ENCODE results near the gene SDHC.
"Not testable (repeated sequence)": the region's sequence is repeated elsewhere in the genome, so short reads cannot be mapped to it uniquely, and the experiment has no call there.

The SDHC gene

GRCh38 chr1:161388639-161389038 lies 74.5 kb downstream of the SDHC start:
- DNase-seq (ENCODE audit: low read depth): no peak

DNA sequence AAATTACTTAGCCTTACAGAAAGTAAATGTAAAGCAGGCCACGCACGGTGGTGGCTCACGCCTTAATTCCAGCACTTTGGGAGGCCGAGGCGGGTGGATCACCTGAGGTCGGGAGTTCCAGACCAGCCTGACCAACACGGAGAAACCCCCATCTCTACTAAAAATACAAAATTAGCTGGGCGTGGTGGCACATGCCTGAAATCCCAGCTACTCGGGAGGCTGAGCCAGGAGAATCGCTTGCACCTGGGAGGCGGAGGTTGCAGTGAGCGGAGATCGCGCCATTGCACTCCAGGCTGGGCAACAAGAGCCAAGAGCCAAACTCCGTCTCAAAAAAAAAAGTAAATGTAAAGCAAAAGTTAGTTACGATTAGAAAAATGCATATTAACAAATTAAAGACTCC lies 75.0 kb downstream of the SDHC start:
- not testable (repeated sequence) for DNase-seq (ENCODE audit: low read depth)

- peak; percentile 93 for DNase-seq (ENCODE audit: low read depth)
Measured at GRCh38 chr1:161389691-161390558, 75.7 kb downstream of the SDHC start.

DNA sequence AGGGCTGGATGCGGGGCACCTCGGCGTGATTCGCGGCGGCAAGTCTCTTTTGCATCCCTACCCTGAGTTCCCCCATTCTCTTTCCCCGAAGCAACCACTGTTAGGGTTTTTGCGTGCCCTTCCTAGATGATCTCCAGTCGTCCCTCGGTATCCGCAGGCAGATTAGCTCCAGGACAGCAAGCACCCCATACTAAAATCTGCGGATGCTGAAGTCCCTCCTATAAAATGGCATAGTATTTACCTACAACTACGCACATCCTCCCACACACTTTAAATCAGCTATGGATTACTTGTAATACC lies 76.3 kb downstream of the SDHC start:
- DNase-seq (ENCODE audit: low read depth): no peak

DNA sequence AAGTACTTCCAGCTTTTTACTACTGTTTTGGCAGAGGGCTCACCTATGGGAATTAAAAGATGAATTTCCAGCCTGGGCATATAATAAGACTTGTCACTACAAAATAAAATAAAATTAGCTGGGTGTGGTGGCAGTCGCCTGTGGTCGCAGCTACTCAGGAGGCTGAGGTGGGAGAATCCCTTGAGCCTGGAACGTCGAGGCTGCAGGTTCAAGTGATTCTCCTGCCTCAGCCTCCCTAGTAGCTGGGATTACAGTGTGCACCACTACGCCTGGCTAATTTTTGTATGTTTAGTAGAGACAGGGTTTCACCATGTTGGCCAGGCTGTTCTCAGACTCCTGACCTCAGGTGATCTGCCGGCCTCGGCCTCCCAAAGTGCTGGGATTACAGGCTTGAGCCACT lies 77.0 kb downstream of the SDHC start:
- not testable (repeated sequence) for DNase-seq (ENCODE audit: low read depth)

DNA sequence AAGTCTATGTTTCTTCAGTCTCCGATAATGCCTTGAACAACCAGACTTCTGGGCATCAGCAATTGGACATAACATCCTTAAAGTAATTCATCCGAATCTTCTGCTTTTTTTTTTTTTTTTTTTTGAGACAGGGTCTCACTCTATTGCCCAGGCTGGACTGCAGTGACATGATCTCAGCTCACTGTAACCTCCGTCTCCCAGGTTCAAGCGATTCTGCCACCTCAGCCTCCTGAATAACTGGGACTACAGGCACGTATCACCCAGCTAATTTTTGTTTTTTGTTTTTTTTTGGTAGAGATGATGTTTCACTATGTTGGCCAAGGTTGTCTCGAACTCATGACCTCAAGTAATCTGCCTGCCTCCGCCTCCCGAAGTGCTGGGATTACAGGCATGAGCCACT lies 77.4 kb downstream of the SDHC start:
- DNase-seq (ENCODE audit: low read depth): no peak

- DNase-seq (ENCODE audit: low read depth): no peak
Measured at GRCh38 chr1:161393151-161393550, 79.0 kb downstream of the SDHC start.

- DNase-seq (ENCODE audit: low read depth): not testable (repeated sequence)
Measured at GRCh38 chr1:161397038-161397437, 82.9 kb downstream of the SDHC start.

DNA sequence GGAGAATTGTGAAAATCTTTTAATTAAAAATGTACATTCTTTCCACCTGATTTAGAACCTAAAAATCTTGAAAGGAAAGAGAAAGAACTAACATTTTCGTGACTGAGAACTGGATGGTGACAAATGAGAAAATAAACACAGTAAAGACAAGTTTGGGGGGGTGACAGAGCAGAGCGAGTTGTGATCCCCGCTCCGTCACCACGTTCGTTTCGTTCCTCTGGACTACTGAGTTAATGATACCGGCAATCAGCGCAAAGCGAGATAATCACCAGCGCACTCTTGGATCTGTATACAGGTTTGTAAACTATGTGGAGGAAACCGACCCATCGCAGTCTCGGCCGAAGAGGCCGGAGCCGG lies 84.7 kb downstream of the SDHC start:
- DNase-seq (ENCODE audit: low read depth): no peak

- peak; percentile 78 for DNase-seq (ENCODE audit: low read depth)
Measured at GRCh38 chr1:161399257-161399998, 85.2 kb downstream of the SDHC start.

DNA sequence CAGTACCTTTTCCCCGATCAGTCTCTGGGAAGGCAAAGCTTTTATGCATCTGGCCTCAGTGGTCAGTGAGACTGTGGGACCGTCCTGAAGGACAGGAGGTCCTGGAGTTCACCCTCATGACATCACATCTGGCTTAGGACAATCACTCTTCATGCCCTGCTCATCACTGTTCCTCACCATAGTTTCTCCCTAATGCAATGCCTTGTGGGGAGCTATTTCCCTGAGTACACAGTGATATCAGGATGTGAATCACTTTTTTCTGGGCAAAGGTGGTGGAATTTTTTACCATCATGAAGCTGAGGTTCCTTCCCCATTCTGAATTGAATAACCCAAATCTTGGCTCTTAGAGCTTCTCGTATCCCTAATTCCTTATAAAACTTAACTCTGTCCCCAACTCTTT lies 88.3 kb downstream of the SDHC start:
- no peak for DNase-seq (ENCODE audit: low read depth)

DNA sequence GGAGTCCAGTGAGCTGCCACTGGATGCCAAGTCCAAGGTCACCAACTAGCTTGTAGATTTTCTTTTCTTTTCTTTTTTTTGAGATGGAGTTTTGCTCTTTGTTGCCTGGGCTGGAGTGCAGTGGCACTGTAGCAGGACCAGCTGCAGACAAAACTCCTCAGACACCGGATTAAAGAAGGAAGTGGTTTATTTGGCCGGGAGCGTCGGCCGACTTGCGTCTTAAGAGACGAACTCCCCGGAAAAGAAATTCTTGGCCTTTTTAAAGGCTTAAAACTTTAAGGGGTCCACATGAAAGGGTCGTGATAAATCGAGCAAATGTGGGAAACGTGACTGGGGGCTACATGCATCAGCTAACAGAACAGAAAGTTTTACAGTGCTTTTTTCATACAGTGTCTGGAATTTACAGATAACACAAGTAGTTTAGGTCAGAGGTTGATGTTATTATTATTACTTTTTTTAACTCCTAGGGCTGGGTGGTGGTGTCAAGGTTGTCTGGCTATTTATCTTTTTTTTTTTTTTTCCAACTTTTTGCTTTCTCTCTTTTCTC lies 89.9 kb downstream of the SDHC start:
- no peak for DNase-seq (ENCODE audit: low read depth)

DNA sequence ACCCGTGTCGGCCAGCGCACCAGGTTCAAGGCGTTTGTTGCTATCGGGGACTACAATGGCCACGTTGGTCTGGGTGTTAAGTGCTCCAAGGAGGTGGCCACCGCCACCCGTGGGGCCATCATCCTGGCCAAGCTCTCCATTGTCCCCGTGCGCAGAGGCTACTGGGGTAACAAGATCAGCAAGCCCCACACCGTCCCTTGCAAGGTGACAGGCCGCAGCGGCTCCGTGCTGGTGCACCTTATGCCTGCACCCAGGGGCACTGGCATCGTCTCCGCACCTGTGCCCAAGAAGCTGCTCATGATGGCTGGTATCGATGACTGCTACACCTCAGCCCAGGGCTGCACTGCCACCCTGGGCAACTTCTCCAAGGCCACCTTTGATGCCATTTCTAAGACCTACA lies 92.4 kb downstream of the SDHC start:
- not testable (repeated sequence) for DNase-seq (ENCODE audit: low read depth)

- DNase-seq (ENCODE audit: low read depth): no peak
Measured at GRCh38 chr1:161407451-161407985, 93.3 kb downstream of the SDHC start.

DNA sequence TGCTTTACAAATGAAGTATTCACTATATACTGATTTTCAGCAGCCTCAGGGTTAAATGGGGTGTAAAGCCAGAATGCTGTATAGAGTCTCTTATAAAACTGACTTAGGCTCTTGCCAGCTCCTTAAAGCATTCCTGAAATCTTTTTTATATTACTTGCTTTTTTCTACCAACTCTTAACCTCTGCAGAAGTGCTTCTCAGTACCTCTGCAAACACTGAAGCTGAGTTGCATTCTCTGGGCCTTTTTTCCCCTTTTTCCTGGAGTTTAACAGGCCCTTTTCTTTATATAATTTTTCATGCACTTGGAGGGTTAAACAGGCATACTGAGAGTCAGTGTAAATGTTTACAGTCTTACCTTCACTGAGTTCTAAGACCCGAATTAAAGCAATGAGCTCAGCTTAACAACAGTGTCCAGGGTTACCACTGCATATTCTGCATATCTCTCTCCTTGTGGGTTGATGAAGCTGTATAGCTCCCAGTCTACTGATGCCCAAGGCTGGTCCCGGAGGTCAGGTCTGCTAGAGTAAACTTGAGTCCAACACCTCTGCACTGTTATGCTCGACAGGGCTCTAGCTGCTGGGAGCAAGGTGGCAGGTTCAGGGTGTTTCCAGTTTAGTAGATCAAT lies 94.4 kb downstream of the SDHC start:
- DNase-seq (ENCODE audit: low read depth): no peak

GRCh38 chr1:161409848-161410635 lies 95.9 kb downstream of the SDHC start:
- DNase-seq (ENCODE audit: low read depth): not testable (repeated sequence)

DNA sequence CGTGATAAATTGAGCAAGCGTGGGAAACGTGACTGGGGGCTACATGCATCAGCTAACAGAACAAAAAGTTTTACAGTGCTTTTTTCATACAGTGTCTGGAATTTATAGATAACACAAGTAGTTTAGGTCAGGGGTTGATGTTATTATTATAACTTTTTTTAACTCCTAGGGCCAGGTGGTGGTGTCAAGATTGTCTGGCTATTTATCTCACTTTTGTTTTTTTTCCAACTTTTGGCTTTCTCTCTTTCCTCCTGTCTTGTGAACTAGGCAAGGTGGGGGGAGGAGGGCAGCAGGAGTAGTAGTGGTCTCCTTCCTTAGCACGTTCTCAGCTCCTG lies 96.4 kb downstream of the SDHC start:
- DNase-seq (ENCODE audit: low read depth): not testable (repeated sequence)
